Body of pancreas (tissue), 4 donors: ENCODE results near the gene NTSR2.

Experiments
- POLR2A ChIP-seq, 3 donors: fragments of 450-650 bp; IDR thresholded peaks; one replicate each; pipeline ENCODE4 v1.6.1; 2016; ENCODE audit warnings: antibody characterized with exemption in 3 of 3, mild to moderate bottlenecking in 2 of 3
- TF ChIP-seq, protein P1 (sequence below), 7 experiments: fragments of 450-650 bp in 4 of 7; fragments of 200-600 bp in 3 of 7; sonication (generic) in 3 of 7; IDR thresholded peaks; one replicate each; pipeline ENCODE4 v1.5.1; 2016 to 2019; ENCODE audit warnings: antibody characterized with exemption in 7 of 7

DNA sequence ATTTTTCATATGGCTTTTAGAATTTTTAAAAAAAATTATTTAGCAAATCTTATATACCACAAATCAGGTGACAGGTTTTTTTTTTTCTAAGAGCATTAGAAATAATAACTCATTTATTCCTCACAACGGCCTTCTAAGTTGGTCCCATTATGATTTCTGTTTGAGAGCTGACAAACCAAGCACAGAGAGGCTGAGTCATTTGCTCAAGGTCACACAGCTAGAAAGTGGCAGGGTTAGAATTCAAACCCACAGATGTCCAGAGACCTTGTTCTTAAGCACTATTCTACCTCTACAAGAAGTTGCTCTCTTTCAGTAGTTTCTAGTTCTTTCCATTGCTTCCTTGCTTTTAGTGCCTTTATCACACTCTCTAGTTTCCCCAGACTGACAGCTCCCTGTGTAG, 47.6 kb upstream of the NTSR2 start:
- TF ChIP-seq, protein P1, sequence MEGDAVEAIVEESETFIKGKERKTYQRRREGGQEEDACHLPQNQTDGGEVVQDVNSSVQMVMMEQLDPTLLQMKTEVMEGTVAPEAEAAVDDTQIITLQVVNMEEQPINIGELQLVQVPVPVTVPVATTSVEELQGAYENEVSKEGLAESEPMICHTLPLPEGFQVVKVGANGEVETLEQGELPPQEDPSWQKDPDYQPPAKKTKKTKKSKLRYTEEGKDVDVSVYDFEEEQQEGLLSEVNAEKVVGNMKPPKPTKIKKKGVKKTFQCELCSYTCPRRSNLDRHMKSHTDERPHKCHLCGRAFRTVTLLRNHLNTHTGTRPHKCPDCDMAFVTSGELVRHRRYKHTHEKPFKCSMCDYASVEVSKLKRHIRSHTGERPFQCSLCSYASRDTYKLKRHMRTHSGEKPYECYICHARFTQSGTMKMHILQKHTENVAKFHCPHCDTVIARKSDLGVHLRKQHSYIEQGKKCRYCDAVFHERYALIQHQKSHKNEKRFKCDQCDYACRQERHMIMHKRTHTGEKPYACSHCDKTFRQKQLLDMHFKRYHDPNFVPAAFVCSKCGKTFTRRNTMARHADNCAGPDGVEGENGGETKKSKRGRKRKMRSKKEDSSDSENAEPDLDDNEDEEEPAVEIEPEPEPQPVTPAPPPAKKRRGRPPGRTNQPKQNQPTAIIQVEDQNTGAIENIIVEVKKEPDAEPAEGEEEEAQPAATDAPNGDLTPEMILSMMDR (IDR thresholded peaks at IDR 0.05): no peak
- no peak for TF ChIP-seq POLR2A (IDR thresholded peaks at IDR 0.05)
